Esophagus muscularis mucosa (tissue), 3 donors: ENCODE measurements around the gene SAMD4A.

Source experiments
- CTCF ChIP-seq, 3 experiments: fragments of 200-600 bp in 2 of 3; fragments of 450-650 bp in 1 of 3; sonication (generic) in 2 of 3; IDR thresholded peaks; one replicate each; pipeline ENCODE4 v1.5.1; 2017 to 2019; ENCODE audit warnings: antibody characterized with exemption in 3 of 3, mild to moderate bottlenecking in 2 of 3, moderate library complexity in 1 of 3
- POLR2A ChIP-seq: fragments of 450-650 bp; IDR thresholded peaks from one replicate; pipeline ENCODE4 v1.6.1; 2017; ENCODE audit warnings: antibody characterized with exemption, moderate library complexity, mild to moderate bottlenecking, low read depth
- POLR2AphosphoS5 ChIP-seq, 2 donors: sonication (generic); formaldehyde crosslinking; IDR thresholded peaks; one replicate each; pipeline ENCODE4 v1.6.1; 2017; ENCODE audit warnings: antibody characterized with exemption in 2 of 2

GRCh38 chr14:54577494-54577893 lies 10.6 kb downstream of the SAMD4A start:
- TF ChIP-seq CTCF (IDR thresholded peaks at IDR 0.05) (no peak), POLR2AphosphoS5 (IDR thresholded peaks at IDR 0.05) (no peak), POLR2A (no peak)
